Activated T-helper 1 cell treated with anti-CD3 and anti-CD28 coated beads, Interleukin-2, amount 50 U/mL, for 16 hours (primary cell): ENCODE measurements around the gene SAMD9.
"Not testable (repeated sequence)": the region's sequence is repeated elsewhere in the genome, so short reads cannot be mapped to it uniquely, and the experiment has no call there.

Experiments used
- DNase-seq, 2 donors: peaks; one replicate each; pipeline ENCODE4 v3.0.0-alpha.2; 2020; ENCODE audit warnings: low read depth in 1 of 2, low spot score in 1 of 2

Gene SAMD9

GRCh38 chr7:93120592-93121549, 3.1 kb upstream of the SAMD9 start:
- no peak for DNase-seq

- DNase-seq: no peak
Measured at GRCh38 chr7:93119191-93119905, 1.6 kb upstream of the SAMD9 start.

GRCh38 chr7:93117327-93117726, 452 bp downstream of the SAMD9 start:
- DNase-seq: no peak

GRCh38 chr7:93115796-93116195, 2.0 kb downstream of the SAMD9 start:
- no peak for DNase-seq

- no peak for DNase-seq
Measured at GRCh38 chr7:93108003-93108402, 9.8 kb downstream of the SAMD9 start.

GRCh38 chr7:93097388-93097787, 20.4 kb downstream of the SAMD9 start:
- DNase-seq: no peak

- DNase-seq: no peak
Measured at GRCh38 chr7:93092757-93093370, 24.9 kb downstream of the SAMD9 start.

GRCh38 chr7:93073357-93073756, 44.4 kb downstream of the SAMD9 start:
- DNase-seq: not testable (repeated sequence)

- DNase-seq: no peak
Measured at GRCh38 chr7:93062599-93062998, 55.2 kb downstream of the SAMD9 start.

GRCh38 chr7:93060865-93061264, 56.9 kb downstream of the SAMD9 start:
- DNase-seq: no peak

- DNase-seq: no peak
Measured at GRCh38 chr7:93060025-93060424, 57.8 kb downstream of the SAMD9 start.

- DNase-seq: not testable (repeated sequence)
Measured at GRCh38 chr7:93056621-93057020, 61.2 kb downstream of the SAMD9 start.

GRCh38 chr7:93055543-93056107, 62.2 kb downstream of the SAMD9 start:
- DNase-seq: no peak

GRCh38 chr7:93054975-93055374, 62.8 kb downstream of the SAMD9 start:
- no peak for DNase-seq

GRCh38 chr7:93053949-93054943, 63.5 kb downstream of the SAMD9 start:
- DNase-seq: no peak

- DNase-seq: no peak
Measured at GRCh38 chr7:93053209-93053948, 64.4 kb downstream of the SAMD9 start.

- no peak for DNase-seq
Measured at GRCh38 chr7:93051660-93052059, 66.1 kb downstream of the SAMD9 start.
